Esophagus squamous epithelium (tissue), 5 donors: ENCODE data around the gene SLC29A4. TPM values are rescaled to one million over a fixed set of nuclear protein-coding genes. Genes with fewer than 3 reads are reported as not detected.

Experiments used
- DNase-seq: peaks from one replicate; lab custom pipeline; 2025; lab: John Stamatoyannopoulos, UW
- H3K27ac ChIP-seq, 4 donors: fragments of 200-600 bp; sonication (generic); one replicate each; pipeline ENCODE4 v1.5.1; 2016 to 2019; ENCODE audit warnings: mild to moderate bottlenecking in 1 of 4
- H3K27me3 ChIP-seq, 4 donors: fragments of 200-600 bp; sonication (generic); 1 replicate in 3 of 4; 2 replicates in 1 of 4; pipeline versions ENCODE4 v1.5.1 to v1.6.0; 2017 to 2021; ENCODE audit warnings: antibody characterized with exemption in 1 of 4
- H3K36me3 ChIP-seq, 3 donors: fragments of 200-600 bp; sonication (generic); one replicate each; pipeline ENCODE4 v1.5.1; 2016 to 2019
- H3K4me1 ChIP-seq, 3 donors: fragments of 200-600 bp; sonication (generic); one replicate each; pipeline ENCODE4 v1.5.1; 2017 to 2019
- H3K4me3 ChIP-seq, 4 donors: fragments of 200-600 bp; sonication (generic); 1 replicate in 3 of 4; 2 replicates in 1 of 4; pipeline ENCODE4 v1.5.1; 2016 to 2019; ENCODE audit warnings: mild to moderate bottlenecking in 2 of 4, moderate library complexity in 1 of 4
- H3K9me3 ChIP-seq, 3 donors: fragments of 200-600 bp; sonication (generic); one replicate each; pipeline ENCODE4 v1.5.1; 2016 to 2019
- POLR2A ChIP-seq, 4 donors: fragments of 450-650 bp; IDR thresholded peaks; one replicate each; pipeline ENCODE4 v1.6.1; 2017; ENCODE audit warnings: antibody characterized with exemption in 4 of 4, mild to moderate bottlenecking in 4 of 4, moderate library complexity in 3 of 4
- WGBS, 2 donors: methylation state at CpG; one replicate each; pipeline ENCODE4 v1.1.5; 2018; 5-methylcytosine and 5-hydroxymethylcytosine counted together
- intact Hi-C: fragments of 100-400 bp; cut with DNase I; formaldehyde crosslinking; loops from one replicate; pipeline ENCODE4 v1.15.0; 2022
- total RNA-seq, 4 donors: library from RNA; depleted of rRNA; stranded (reverse); fragments of >200 nt; gene quantifications; one replicate each; pipeline ENCODE4 v1.1.0, GENCODE V29; 2016
- TF ChIP-seq, protein P1 (sequence below), 6 experiments: fragments of 450-650 bp in 4 of 6; fragments of 200-600 bp in 2 of 6; sonication (generic) in 2 of 6; IDR thresholded peaks; one replicate each; pipeline ENCODE4 v1.5.1; 2016 to 2019; ENCODE audit warnings: antibody characterized with exemption in 6 of 6, mild to moderate bottlenecking in 4 of 6, moderate library complexity in 4 of 6
- donor health status: DM: yes; HTN: yes; CAD: no.

SLC29A4 gene
- total RNA-seq, 4 donors from 2014 or later, result 0.44 to 0.57 (median 0.53) TPM; not detected in 1

DNA sequence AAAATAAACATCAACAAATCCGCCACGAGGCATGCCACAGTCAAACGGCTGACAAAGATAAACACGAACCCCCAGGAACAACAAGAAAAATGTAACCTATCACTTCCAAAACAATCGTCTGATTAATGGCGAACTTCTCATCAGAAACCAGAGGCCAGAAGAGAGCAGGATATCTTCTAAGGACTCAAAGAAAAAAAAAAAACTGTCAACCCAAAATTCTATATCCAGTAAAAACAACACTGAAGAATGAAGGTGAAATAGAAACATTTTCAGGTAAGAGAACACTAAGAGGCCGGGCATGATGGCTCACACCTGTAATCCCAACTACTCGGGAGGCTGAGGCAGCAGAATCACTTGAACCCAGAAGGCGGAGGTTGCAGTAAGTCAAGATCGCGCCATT is 54.3 kb downstream of the SLC29A4 start:
- Histone ChIP-seq H3K9me3 (peaks cover 0 to 16% (median 12%) of the 10 kb centered on the region in 3 donors), H3K27ac (no peak overlapping the region), H3K36me3 (peaks cover 7 to 100% (median 32%) of the 10 kb centered on the region in 3 donors), H3K4me3 (no peak overlapping the region), H3K4me1 (no peaks in the 10 kb centered on the region), H3K27me3 (no peaks in the 10 kb centered on the region)
- DNase-seq, result no peak
- TF ChIP-seq, protein P1, sequence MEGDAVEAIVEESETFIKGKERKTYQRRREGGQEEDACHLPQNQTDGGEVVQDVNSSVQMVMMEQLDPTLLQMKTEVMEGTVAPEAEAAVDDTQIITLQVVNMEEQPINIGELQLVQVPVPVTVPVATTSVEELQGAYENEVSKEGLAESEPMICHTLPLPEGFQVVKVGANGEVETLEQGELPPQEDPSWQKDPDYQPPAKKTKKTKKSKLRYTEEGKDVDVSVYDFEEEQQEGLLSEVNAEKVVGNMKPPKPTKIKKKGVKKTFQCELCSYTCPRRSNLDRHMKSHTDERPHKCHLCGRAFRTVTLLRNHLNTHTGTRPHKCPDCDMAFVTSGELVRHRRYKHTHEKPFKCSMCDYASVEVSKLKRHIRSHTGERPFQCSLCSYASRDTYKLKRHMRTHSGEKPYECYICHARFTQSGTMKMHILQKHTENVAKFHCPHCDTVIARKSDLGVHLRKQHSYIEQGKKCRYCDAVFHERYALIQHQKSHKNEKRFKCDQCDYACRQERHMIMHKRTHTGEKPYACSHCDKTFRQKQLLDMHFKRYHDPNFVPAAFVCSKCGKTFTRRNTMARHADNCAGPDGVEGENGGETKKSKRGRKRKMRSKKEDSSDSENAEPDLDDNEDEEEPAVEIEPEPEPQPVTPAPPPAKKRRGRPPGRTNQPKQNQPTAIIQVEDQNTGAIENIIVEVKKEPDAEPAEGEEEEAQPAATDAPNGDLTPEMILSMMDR (IDR thresholded peaks at IDR 0.05), result no peak
- TF ChIP-seq POLR2A (IDR thresholded peaks at IDR 0.05), result no peak
- intact Hi-C loops, result no loop called here
- WGBS, 2 donors, result 86 to 87% methylated on average over 11 of the region's 11 CpGs

DNA sequence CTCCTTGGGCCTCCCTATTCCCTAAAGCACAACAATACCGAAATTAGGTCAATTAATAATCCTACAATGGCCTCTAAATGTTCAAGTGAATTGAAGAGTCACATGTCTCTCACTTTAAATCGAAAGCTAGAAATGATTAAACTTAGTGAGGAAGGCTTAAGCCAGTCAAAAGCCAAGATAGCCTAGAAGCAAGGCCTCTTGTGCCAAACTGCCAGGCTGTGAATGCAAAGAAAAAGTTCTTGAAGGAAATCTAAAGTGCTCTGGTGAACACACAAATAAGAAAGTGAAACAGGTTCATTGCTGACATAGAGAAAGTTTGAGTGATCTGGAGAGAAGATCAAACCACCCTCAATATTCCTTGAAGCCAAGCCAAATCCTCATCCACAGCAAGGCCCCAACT is 57.2 kb downstream of the SLC29A4 start:
- H3K36me3 ChIP-seq, result peaks cover 12 to 100% (median 49%) of the 10 kb centered on the region in 3 donors
- no peak overlapping the region for H3K4me3 ChIP-seq
- H3K27ac ChIP-seq, result no peak overlapping the region
- H3K27me3 ChIP-seq, result no peaks in the 10 kb centered on the region
- intact Hi-C loops, result no loop called here
- no peaks in the 10 kb centered on the region for H3K4me1 ChIP-seq
- H3K9me3 ChIP-seq, result peaks cover 0 to 26% (median 12%) of the 10 kb centered on the region in 3 donors
- no peak for DNase-seq
- WGBS, 2 donors, result 79 to 84% methylated on average over 2 of the region's 2 CpGs
- TF ChIP-seq POLR2A (IDR thresholded peaks at IDR 0.05), result no peak
- TF ChIP-seq, protein P1 (IDR thresholded peaks at IDR 0.05), result no peak

DNA sequence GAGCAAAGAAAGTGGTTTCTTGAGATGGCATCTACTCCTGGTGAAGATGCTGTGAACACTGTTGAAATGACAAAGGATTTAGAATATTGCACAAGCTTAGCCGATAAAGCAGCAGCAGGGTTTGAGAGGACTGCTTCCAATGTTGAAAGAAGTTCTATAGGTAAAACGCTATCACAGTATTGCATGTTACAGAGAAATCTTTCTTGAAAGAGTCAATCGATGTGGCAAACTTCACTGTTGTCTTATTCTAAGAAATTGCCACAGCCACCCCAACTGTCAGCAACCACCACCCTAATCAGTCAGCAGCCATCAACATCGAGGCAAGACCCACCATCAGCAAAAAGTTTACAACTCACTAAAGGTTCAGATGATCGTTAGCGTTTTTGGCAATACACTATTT is 59.9 kb downstream of the SLC29A4 start:
- Histone ChIP-seq H3K27me3 (no peaks in the 10 kb centered on the region), H3K4me3 (no peak overlapping the region), H3K9me3 (peaks cover 0 to 12% (median under 1%) of the 10 kb centered on the region in 3 donors), H3K4me1 (no peaks in the 10 kb centered on the region), H3K27ac (no peak overlapping the region), H3K36me3 (peaks cover 16 to 100% (median 60%) of the 10 kb centered on the region in 3 donors)
- intact Hi-C loops, result no loop called here
- WGBS, 2 donors, result 91 to 97% methylated on average over 6 of the region's 6 CpGs
- DNase-seq, result no peak
- TF ChIP-seq POLR2A (IDR thresholded peaks at IDR 0.05), result no peak
- TF ChIP-seq, protein P1 (IDR thresholded peaks at IDR 0.05), result no peak

DNA sequence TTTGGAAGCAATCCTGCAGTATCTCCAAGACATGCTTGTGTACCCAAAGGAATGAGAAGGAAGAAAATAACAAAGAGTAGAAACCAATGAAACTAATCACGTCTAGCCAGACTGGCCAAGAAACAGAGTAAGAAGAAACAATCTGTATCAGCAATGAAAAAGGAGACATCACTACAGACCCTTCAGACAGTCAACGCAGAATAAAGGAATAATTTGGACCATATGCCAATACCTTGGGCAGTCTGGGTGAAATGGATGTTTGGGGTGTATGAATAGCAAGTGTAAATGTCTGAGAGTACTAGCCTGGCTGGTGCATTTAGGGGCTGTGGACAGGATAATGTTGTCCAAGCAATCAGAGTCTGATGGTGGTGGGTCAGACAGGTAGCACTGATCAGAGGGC is 61.1 kb downstream of the SLC29A4 start:
- 87 to 92% methylated on average over 2 of the region's 2 CpGs for WGBS, 2 donors
- no peaks in the 10 kb centered on the region for H3K27me3 ChIP-seq
- no peak overlapping the region for H3K4me3 ChIP-seq
- TF ChIP-seq, protein P1 (IDR thresholded peaks at IDR 0.05), result no peak
- no peak for TF ChIP-seq POLR2A (IDR thresholded peaks at IDR 0.05)
- H3K27ac ChIP-seq, result no peak overlapping the region
- peaks cover 0 to 10% (median 0%) of the 10 kb centered on the region in 3 donors for H3K9me3 ChIP-seq
- H3K36me3 ChIP-seq, result peaks cover 16 to 100% (median 63%) of the 10 kb centered on the region in 3 donors
- no peak for DNase-seq
- intact Hi-C loops, result no loop called here
- peaks cover 0 to 5% (median 0%) of the 10 kb centered on the region in 3 donors for H3K4me1 ChIP-seq

DNA sequence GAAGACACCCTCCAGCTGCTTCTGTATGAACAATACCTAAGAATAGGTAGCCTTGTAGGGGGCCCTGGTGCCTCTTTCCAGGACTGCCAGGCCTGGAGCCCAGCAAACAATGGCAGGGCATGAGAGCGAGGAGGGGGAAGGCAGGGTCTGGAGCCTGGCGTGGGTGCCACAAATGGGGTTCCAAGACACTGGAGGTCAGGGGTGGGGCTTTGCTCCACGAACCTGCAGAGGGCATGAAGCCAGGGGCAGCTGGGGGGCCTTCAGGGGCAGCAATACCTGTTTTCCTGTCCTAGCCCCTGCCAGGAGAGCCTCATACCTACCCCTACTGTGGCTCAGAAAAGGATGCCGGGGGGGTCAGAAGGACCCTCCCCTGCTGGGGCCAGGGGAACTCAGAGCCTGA is 61.6 kb downstream of the SLC29A4 start:
- no peak for DNase-seq
- Histone ChIP-seq H3K27ac (no peak overlapping the region), H3K4me3 (no peak overlapping the region), H3K36me3 (peaks cover 16 to 100% (median 63%) of the 10 kb centered on the region in 3 donors), H3K27me3 (no peaks in the 10 kb centered on the region), H3K9me3 (peaks cover 0 to 10% (median 0%) of the 10 kb centered on the region in 3 donors), H3K4me1 (peaks cover 0 to 9% (median 0%) of the 10 kb centered on the region in 3 donors)
- no peak for TF ChIP-seq POLR2A (IDR thresholded peaks at IDR 0.05)
- TF ChIP-seq, protein P1 (IDR thresholded peaks at IDR 0.05), result no peak
- 93 to 100% methylated on average over 3 to 4 of the region's 4 CpGs for WGBS, 2 donors
- intact Hi-C loops, result no loop called here
